ENCODE results near the gene DHFR2. TPM values are rescaled to one million over a fixed set of nuclear protein-coding genes. Genes with fewer than 3 reads are reported as not detected.

DHFR2 gene
- total RNA-seq, 1 donor from 2014 or later, result 6.6 TPM

- H3K27me3 Mint-ChIP-seq (ENCODE audit: unreplicated experiment), result no peaks in the 10 kb centered on the region
- H3K9me3 Mint-ChIP-seq (ENCODE audit: unreplicated experiment), result no peaks in the 10 kb centered on the region
- no peak overlapping the region for H3K27ac Mint-ChIP-seq (ENCODE audit: unreplicated experiment)
- no peak overlapping the region for H3K4me3 Mint-ChIP-seq (ENCODE audit: unreplicated experiment)
- DNase-seq (ENCODE audit: extremely low spot score, unreplicated experiment), result no peak
- peaks cover 9% of the 10 kb centered on the region for H3K4me1 Mint-ChIP-seq (ENCODE audit: unreplicated experiment)
- TF ChIP-seq CTCF (IDR thresholded peaks at IDR 0.05), result no peak
- peaks cover 8% of the 10 kb centered on the region for H3K36me3 Mint-ChIP-seq (ENCODE audit: unreplicated experiment)
Observed at GRCh38 chr3:94019659-94020058, 43.1 kb downstream of the DHFR2 start.

- Mint-ChIP-seq H3K4me1 (ENCODE audit: unreplicated experiment) (no peaks in the 10 kb centered on the region), H3K36me3 (ENCODE audit: unreplicated experiment) (peaks cover 9% of the 10 kb centered on the region), H3K9me3 (ENCODE audit: unreplicated experiment) (no peaks in the 10 kb centered on the region), H3K4me3 (ENCODE audit: unreplicated experiment) (no peak overlapping the region), H3K27me3 (ENCODE audit: unreplicated experiment) (no peaks in the 10 kb centered on the region), H3K27ac (ENCODE audit: unreplicated experiment) (no peak overlapping the region)
- no peak for TF ChIP-seq CTCF (IDR thresholded peaks at IDR 0.05)
- DNase-seq (ENCODE audit: extremely low spot score, unreplicated experiment), result no peak
Observed at GRCh38 chr3:94015025-94015424, 47.7 kb downstream of the DHFR2 start.

GRCh38 chr3:94012185-94012584 lies 50.5 kb downstream of the DHFR2 start:
- DNase-seq (ENCODE audit: extremely low spot score, unreplicated experiment), result no peak
- no peak for TF ChIP-seq CTCF (IDR thresholded peaks at IDR 0.05)
- Mint-ChIP-seq H3K27me3 (ENCODE audit: unreplicated experiment) (no peaks in the 10 kb centered on the region), H3K4me3 (ENCODE audit: unreplicated experiment) (no peak overlapping the region), H3K4me1 (ENCODE audit: unreplicated experiment) (no peaks in the 10 kb centered on the region), H3K36me3 (ENCODE audit: unreplicated experiment) (peaks cover 9% of the 10 kb centered on the region), H3K27ac (ENCODE audit: unreplicated experiment) (no peak overlapping the region), H3K9me3 (ENCODE audit: unreplicated experiment) (no peaks in the 10 kb centered on the region)

- no peak for TF ChIP-seq CTCF (IDR thresholded peaks at IDR 0.05)
- Mint-ChIP-seq H3K27me3 (ENCODE audit: unreplicated experiment) (no peaks in the 10 kb centered on the region), H3K27ac (ENCODE audit: unreplicated experiment) (no peak overlapping the region), H3K36me3 (ENCODE audit: unreplicated experiment) (peaks cover 9% of the 10 kb centered on the region), H3K9me3 (ENCODE audit: unreplicated experiment) (no peaks in the 10 kb centered on the region), H3K4me1 (ENCODE audit: unreplicated experiment) (no peaks in the 10 kb centered on the region), H3K4me3 (ENCODE audit: unreplicated experiment) (no peak overlapping the region)
- no peak for DNase-seq (ENCODE audit: extremely low spot score, unreplicated experiment)
Observed at GRCh38 chr3:94011233-94011711, 51.4 kb downstream of the DHFR2 start.

- peaks cover 2% of the 10 kb centered on the region for H3K36me3 Mint-ChIP-seq (ENCODE audit: unreplicated experiment)
- H3K9me3 Mint-ChIP-seq (ENCODE audit: unreplicated experiment), result no peaks in the 10 kb centered on the region
- no peak for DNase-seq (ENCODE audit: extremely low spot score, unreplicated experiment)
- no peak for TF ChIP-seq CTCF (IDR thresholded peaks at IDR 0.05)
- no peaks in the 10 kb centered on the region for H3K4me1 Mint-ChIP-seq (ENCODE audit: unreplicated experiment)
- H3K27me3 Mint-ChIP-seq (ENCODE audit: unreplicated experiment), result no peaks in the 10 kb centered on the region
- H3K4me3 Mint-ChIP-seq (ENCODE audit: unreplicated experiment), result no peak overlapping the region
- H3K27ac Mint-ChIP-seq (ENCODE audit: unreplicated experiment), result no peak overlapping the region
Observed at GRCh38 chr3:94009608-94010007, 53.1 kb downstream of the DHFR2 start.

All from osteocyte (in vitro differentiated cells).